ACC112 (cell line): ENCODE measurements around the gene BTN1A1.
"Not testable (repeated sequence)": the region's sequence is repeated elsewhere in the genome, so short reads cannot be mapped to it uniquely, and the experiment has no call there.

Experiments
- H2AFZ ChIP-seq: fragments of 200-600 bp; sonication (generic); one replicate; pipeline ENCODE4 v1.6.0; 2017; ENCODE audit warnings: antibody characterized with exemption, low read length; ENCODE audit not compliant: unreplicated experiment
- H3K27ac ChIP-seq: fragments of 200-600 bp; sonication (generic); 2 replicates; pipeline ENCODE4 v1.5.1; 2014; ENCODE audit warnings: low read depth, mild to moderate bottlenecking, antibody characterized with exemption, low read length, moderate library complexity
- H3K27me3 ChIP-seq: fragments of 200-600 bp; sonication (generic); 2 replicates; pipeline ENCODE4 v1.6.1; 2014; ENCODE audit warnings: mild to moderate bottlenecking, antibody characterized with exemption, low read length, moderate library complexity, mixed read lengths; ENCODE audit not compliant: insufficient read depth
- H3K36me3 ChIP-seq: fragments of 200-600 bp; sonication (generic); 2 replicates; pipeline ENCODE4 v1.6.1; 2016; ENCODE audit warnings: mild to moderate bottlenecking, antibody characterized with exemption, low read length, moderate library complexity, mixed read lengths; ENCODE audit not compliant: insufficient read depth
- H3K4me1 ChIP-seq: fragments of 200-600 bp; sonication (generic); one replicate; pipeline ENCODE4 v1.6.1; 2016; ENCODE audit warnings: low read length, mixed read lengths; ENCODE audit not compliant: insufficient read depth, unreplicated experiment, control insufficient read depth
- H3K4me3 ChIP-seq: fragments of 200-600 bp; sonication (generic); 2 replicates; pipeline ENCODE4 v1.5.1; 2014; ENCODE audit warnings: mild to moderate bottlenecking, low read depth, low read length
- H3K79me2 ChIP-seq: fragments of 200-600 bp; sonication (generic); one replicate; pipeline ENCODE4 v1.6.0; 2016; ENCODE audit warnings: low read length; ENCODE audit not compliant: control insufficient read depth, unreplicated experiment, insufficient read depth

BTN1A1 gene

GRCh38 chr6:26489996-26490964 lies 9.8 kb upstream of the BTN1A1 start:
- Histone ChIP-seq H2AFZ (no peak overlapping the region), H3K79me2 (no peaks in the 10 kb centered on the region), H3K27ac (no peak overlapping the region), H3K4me3 (no peak overlapping the region), H3K4me1 (no peaks in the 10 kb centered on the region), H3K36me3 (no peaks in the 10 kb centered on the region), H3K27me3 (no peaks in the 10 kb centered on the region)

DNA sequence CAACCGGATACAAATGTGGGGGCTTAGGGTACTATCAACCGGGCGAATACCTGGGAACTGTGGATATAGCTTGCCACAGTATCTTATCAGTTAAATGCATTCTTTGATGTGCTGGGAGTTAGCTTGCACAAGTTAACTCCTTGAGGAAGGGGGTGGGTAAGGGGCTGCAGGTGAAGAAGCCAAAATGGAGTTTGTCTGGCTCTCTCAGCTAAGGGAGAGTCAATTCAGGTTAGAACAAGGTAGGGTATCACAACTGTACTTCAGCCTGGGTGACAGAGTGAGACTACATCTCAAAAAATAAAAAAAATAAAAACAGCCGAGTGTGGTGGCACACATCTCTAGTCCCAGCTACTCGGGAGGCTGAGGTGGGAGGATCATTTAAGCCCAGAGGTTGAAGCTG lies 8.5 kb upstream of the BTN1A1 start:
- no peak overlapping the region for H3K27ac ChIP-seq
- H3K79me2 ChIP-seq, result no peaks in the 10 kb centered on the region
- H2AFZ ChIP-seq, result no peak overlapping the region
- H3K27me3 ChIP-seq, result no peaks in the 10 kb centered on the region
- H3K36me3 ChIP-seq, result no peaks in the 10 kb centered on the region
- no peak overlapping the region for H3K4me3 ChIP-seq
- no peaks in the 10 kb centered on the region for H3K4me1 ChIP-seq

- H2AFZ ChIP-seq, result no peak overlapping the region
- no peaks in the 10 kb centered on the region for H3K36me3 ChIP-seq
- no peak overlapping the region for H3K4me3 ChIP-seq
- H3K4me1 ChIP-seq, result no peaks in the 10 kb centered on the region
- no peak overlapping the region for H3K27ac ChIP-seq
- H3K79me2 ChIP-seq, result no peaks in the 10 kb centered on the region
- H3K27me3 ChIP-seq, result no peaks in the 10 kb centered on the region
These were observed 6.8 kb upstream of the BTN1A1 start for GRCh38 chr6:26493258-26493657.

DNA sequence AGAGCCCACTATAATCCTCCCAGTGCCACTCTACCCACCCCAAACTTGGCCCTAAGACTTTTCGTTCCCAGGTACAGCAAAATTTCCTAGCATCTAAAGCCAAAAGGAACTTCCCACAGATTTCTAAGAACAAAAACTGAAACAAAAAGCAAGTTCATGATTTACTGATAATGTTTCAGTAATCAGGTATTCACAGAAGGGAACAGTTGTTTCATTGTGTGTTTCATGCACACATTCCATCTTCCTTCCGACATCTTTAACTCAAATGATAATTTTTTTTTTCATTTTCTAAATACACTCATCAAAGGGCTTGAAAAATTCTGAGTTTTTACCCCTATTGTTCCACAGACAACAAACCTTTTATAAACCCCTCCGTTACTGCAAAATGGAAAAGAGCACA lies 6.0 kb upstream of the BTN1A1 start:
- no peak overlapping the region for H3K27ac ChIP-seq
- no peaks in the 10 kb centered on the region for H3K27me3 ChIP-seq
- no peak overlapping the region for H2AFZ ChIP-seq
- H3K79me2 ChIP-seq, result no peaks in the 10 kb centered on the region
- no peaks in the 10 kb centered on the region for H3K36me3 ChIP-seq
- no peaks in the 10 kb centered on the region for H3K4me1 ChIP-seq
- H3K4me3 ChIP-seq, result no peak overlapping the region

DNA sequence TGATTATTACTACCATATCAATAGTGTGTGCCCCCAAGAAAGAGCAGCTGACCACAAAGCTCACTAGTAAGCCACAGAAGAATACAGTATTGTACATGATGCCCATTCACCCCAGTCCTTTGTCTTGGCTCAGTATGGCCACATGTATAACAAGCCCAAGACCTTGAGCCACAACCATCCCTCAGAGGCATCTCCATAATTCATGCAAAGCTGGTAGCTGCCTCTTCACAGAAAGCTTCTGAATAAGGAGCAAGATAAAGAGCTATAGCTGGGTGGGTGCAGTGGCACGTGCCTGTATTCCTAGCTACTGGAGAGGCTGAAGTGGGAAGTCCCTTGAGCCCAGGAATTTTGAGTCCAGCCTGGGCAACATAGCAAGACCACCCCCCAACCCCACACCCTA lies 4.8 kb upstream of the BTN1A1 start:
- Histone ChIP-seq H3K27ac (no peak overlapping the region), H3K36me3 (no peaks in the 10 kb centered on the region), H2AFZ (no peak overlapping the region), H3K27me3 (no peaks in the 10 kb centered on the region), H3K4me3 (no peak overlapping the region), H3K4me1 (no peaks in the 10 kb centered on the region), H3K79me2 (no peaks in the 10 kb centered on the region)

GRCh38 chr6:26497610-26498009 lies 2.5 kb upstream of the BTN1A1 start:
- no peak overlapping the region for H3K27ac ChIP-seq
- H2AFZ ChIP-seq, result no peak overlapping the region
- H3K4me3 ChIP-seq, result no peak overlapping the region
- H3K36me3 ChIP-seq, result no peaks in the 10 kb centered on the region
- no peaks in the 10 kb centered on the region for H3K4me1 ChIP-seq
- H3K27me3 ChIP-seq, result peaks cover 19% of the 10 kb centered on the region
- no peaks in the 10 kb centered on the region for H3K79me2 ChIP-seq

DNA sequence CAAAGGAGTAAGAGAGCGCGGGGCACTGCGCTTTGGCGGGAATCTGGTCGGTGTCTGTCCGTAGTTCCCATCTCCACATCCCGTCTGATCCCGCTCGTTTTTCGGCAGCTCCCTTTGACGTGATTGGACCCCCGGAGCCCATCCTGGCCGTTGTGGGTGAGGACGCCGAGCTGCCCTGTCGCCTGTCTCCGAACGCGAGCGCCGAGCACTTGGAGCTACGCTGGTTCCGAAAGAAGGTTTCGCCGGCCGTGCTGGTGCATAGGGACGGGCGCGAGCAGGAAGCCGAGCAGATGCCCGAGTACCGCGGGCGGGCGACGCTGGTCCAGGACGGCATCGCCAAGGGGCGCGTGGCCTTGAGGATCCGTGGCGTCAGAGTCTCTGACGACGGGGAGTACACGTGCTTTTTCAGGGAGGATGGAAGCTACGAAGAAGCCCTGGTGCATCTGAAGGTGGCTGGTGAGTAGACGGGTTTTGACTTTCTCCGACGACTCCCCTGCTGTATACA lies 1.4 kb downstream of the BTN1A1 start:
- Histone ChIP-seq H3K4me3 (peak overlapping the region; percentile 74), H2AFZ (peak overlapping the region; percentile 54), H3K79me2 (no peaks in the 10 kb centered on the region), H3K4me1 (no peaks in the 10 kb centered on the region), H3K27ac (no peak overlapping the region), H3K36me3 (no peaks in the 10 kb centered on the region), H3K27me3 (peaks cover 40% of the 10 kb centered on the region)

GRCh38 chr6:26502165-26502564 lies 2.1 kb downstream of the BTN1A1 start:
- H3K4me1 ChIP-seq, result no peaks in the 10 kb centered on the region
- no peak overlapping the region for H3K27ac ChIP-seq
- H3K36me3 ChIP-seq, result no peaks in the 10 kb centered on the region
- no peak overlapping the region for H2AFZ ChIP-seq
- no peaks in the 10 kb centered on the region for H3K79me2 ChIP-seq
- H3K4me3 ChIP-seq, result peak overlapping the region; percentile 74; the same call in 1 of the 2 replicates
- peaks cover 40% of the 10 kb centered on the region for H3K27me3 ChIP-seq

- H3K79me2 ChIP-seq, result no peaks in the 10 kb centered on the region
- no peaks in the 10 kb centered on the region for H3K4me1 ChIP-seq
- peaks cover 40% of the 10 kb centered on the region for H3K27me3 ChIP-seq
- H3K36me3 ChIP-seq, result no peaks in the 10 kb centered on the region
- H3K4me3 ChIP-seq, result no peak overlapping the region
- no peak overlapping the region for H3K27ac ChIP-seq
- H2AFZ ChIP-seq, result no peak overlapping the region
These were observed 2.5 kb downstream of the BTN1A1 start for GRCh38 chr6:26502626-26503025.

DNA sequence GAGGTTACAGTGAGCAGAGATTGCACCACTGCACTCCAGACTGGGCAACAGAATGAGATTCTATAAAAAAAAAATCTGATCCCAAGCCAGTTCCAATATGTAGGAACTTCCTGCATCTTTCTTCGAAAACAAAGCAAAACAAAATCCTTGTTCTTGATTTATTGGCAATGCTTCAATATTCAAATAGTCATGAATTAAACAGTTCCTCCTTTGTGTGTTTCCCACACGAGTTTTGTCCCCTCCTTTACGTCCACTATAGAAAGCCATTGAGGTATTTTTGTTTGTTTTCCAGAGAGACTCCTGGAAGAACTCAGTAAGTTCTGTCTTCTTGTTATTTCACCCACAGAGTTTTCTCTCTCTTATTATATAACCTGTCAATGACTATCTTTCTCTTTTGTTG lies 7.6 kb downstream of the BTN1A1 start:
- H3K4me1 ChIP-seq, result no peaks in the 10 kb centered on the region
- H3K27ac ChIP-seq, result no peak overlapping the region
- H3K27me3 ChIP-seq, result peaks cover 20% of the 10 kb centered on the region
- H3K36me3 ChIP-seq, result no peaks in the 10 kb centered on the region
- H3K4me3 ChIP-seq, result no peak overlapping the region
- H2AFZ ChIP-seq, result no peak overlapping the region
- no peaks in the 10 kb centered on the region for H3K79me2 ChIP-seq

- not testable (repeated sequence) for H3K79me2 ChIP-seq, H3K4me3 ChIP-seq
These were observed 10.9 kb downstream of the BTN1A1 start for GRCh38 chr6:26511033-26511432.

More at GRCh38 chr6:26511033-26511432, 10.9 kb downstream of the BTN1A1 start:
- H3K36me3 ChIP-seq, H3K27me3 ChIP-seq, H3K27ac ChIP-seq, H2AFZ ChIP-seq, H3K4me1 ChIP-seq: not testable (repeated sequence)
